ENCODE measurements around the gene C1orf116.

Gene C1orf116

GRCh38 chr1:207031632-207032264 is 808 bp downstream of the C1orf116 start:
- H3K27me3 Mint-ChIP-seq, result peaks cover 53% of the 10 kb centered on the region
- no peak overlapping the region for H3K27ac Mint-ChIP-seq
- H3K9me3 Mint-ChIP-seq, result no peaks in the 10 kb centered on the region
- H3K4me1 Mint-ChIP-seq, result no peaks in the 10 kb centered on the region
- H3K4me3 Mint-ChIP-seq, result no peak overlapping the region
- ATAC-seq (no peak), DNase-seq (no peak)

DNA sequence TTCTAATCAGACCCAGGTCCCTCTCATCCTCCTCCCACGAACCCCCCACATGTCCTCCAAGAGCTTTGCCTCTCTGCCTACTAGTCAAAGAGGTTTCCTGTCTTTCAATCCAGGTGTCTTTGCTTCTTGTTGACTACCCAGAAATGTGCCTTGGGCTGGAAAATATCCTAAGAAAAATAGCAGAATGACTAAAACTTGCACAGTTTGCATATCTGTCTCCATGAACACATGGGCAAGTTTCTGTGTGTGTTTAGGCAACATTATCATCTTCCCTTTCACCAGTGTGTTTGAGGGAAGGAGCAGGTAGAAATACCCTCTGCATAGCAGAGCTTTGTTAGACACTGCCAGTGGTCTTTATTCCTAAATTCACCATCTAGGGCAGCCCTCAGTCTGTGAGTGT is 1.5 kb downstream of the C1orf116 start:
- H3K27me3 Mint-ChIP-seq, result peaks cover 54% of the 10 kb centered on the region

GRCh38 chr1:207030522-207031009 is 2.0 kb downstream of the C1orf116 start:
- no peaks in the 10 kb centered on the region for H3K4me1 Mint-ChIP-seq
- no peaks in the 10 kb centered on the region for H3K9me3 Mint-ChIP-seq
- DNase-seq (no peak), ATAC-seq (no peak)
- no peak overlapping the region for H3K4me3 Mint-ChIP-seq
- H3K27me3 Mint-ChIP-seq, result peaks cover 54% of the 10 kb centered on the region
- H3K27ac Mint-ChIP-seq, result no peak overlapping the region

More for the DNA sequence above, 1.5 kb downstream of the C1orf116 start:
- Mint-ChIP-seq H3K9me3 (no peaks in the 10 kb centered on the region), H3K4me1 (no peaks in the 10 kb centered on the region), H3K4me3 (no peak overlapping the region), H3K27ac (no peak overlapping the region)
- no peak for DNase-seq
- no peak for ATAC-seq

GRCh38 chr1:207029701-207030521 is 2.6 kb downstream of the C1orf116 start:
- peaks cover 1% of the 10 kb centered on the region for H3K4me1 Mint-ChIP-seq
- no peak for DNase-seq
- H3K4me3 Mint-ChIP-seq, result no peak overlapping the region
- H3K27ac Mint-ChIP-seq, result no peak overlapping the region
- no peak for ATAC-seq
- peaks cover 55% of the 10 kb centered on the region for H3K27me3 Mint-ChIP-seq
- H3K9me3 Mint-ChIP-seq, result no peaks in the 10 kb centered on the region

DNA sequence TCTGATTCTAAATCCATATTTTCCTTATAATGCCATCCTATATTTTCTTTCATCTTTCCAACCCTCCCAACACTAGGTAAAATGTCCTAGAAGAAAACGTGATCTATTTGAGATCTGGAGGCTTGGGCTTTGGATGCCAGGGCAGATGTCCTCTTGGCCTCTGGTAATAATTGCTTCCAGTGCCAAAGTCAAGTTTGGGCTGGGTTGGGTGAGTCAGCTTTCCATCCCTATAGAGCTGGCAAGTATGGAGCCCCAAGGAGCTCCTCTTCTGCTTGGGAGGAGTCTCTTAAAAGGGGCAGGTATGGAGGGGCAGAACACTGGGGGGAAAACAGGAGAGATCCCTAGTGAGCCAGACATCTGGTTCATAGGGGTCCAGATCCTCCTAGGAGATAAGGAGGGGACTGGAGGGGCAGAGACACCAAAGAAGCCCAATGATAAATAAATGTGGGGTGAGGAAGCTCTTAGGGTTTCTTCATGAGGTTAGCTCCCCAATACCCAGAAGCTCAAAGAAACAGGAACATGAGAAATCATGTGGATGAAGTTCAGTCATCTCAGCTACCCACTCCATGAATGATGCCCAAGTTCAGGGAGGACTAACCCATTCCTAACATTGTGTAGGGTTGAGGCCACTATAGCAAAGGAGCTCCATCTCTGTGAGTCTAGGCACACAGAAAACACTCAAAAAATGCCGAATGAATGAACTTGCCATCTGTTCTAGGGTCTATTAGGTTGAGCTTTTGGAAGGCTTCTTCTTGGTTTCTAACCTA is 3.5 kb downstream of the C1orf116 start:
- Mint-ChIP-seq H3K9me3 (no peaks in the 10 kb centered on the region), H3K4me1 (peaks cover 10% of the 10 kb centered on the region), H3K4me3 (no peak overlapping the region), H3K27ac (no peak overlapping the region), H3K27me3 (peaks cover 64% of the 10 kb centered on the region)
- ATAC-seq (no peak), DNase-seq (no peak)

DNA sequence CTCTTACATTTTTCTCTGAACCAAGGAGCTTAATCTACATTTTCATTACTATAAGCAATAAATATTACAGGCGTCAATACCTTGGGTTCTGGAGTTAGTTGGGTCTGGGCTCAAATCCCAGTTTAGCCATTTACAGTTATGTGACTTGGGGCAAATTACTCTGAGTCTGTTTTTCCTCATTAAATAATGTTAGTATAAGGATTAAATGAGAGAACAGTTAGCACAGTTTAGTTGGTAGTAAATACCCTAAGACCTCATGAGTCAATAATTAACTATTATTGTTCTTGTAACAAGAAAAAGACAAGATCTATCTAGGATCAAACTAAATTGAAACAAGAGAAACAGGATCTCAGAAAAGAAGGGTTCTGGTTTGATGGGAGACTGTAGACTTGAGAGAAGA is 4.6 kb downstream of the C1orf116 start:
- H3K4me3 Mint-ChIP-seq, result no peak overlapping the region
- ATAC-seq, result no peak
- no peak overlapping the region for H3K27ac Mint-ChIP-seq
- DNase-seq, result no peak
- no peaks in the 10 kb centered on the region for H3K9me3 Mint-ChIP-seq
- peaks cover 11% of the 10 kb centered on the region for H3K4me1 Mint-ChIP-seq
- peaks cover 63% of the 10 kb centered on the region for H3K27me3 Mint-ChIP-seq

GRCh38 chr1:207027206-207027777 is 5.3 kb downstream of the C1orf116 start:
- H3K4me1 Mint-ChIP-seq, result peaks cover 11% of the 10 kb centered on the region

GRCh38 chr1:207026104-207026534 is 6.4 kb downstream of the C1orf116 start:
- no peaks in the 10 kb centered on the region for H3K9me3 Mint-ChIP-seq
- no peak overlapping the region for H3K4me3 Mint-ChIP-seq
- H3K4me1 Mint-ChIP-seq, result peaks cover 11% of the 10 kb centered on the region
- H3K27ac Mint-ChIP-seq, result no peak overlapping the region
- H3K27me3 Mint-ChIP-seq, result peaks cover 45% of the 10 kb centered on the region
- DNase-seq, result no peak
- no peak for ATAC-seq

More at GRCh38 chr1:207027206-207027777, 5.3 kb downstream of the C1orf116 start:
- Mint-ChIP-seq H3K27me3 (peaks cover 57% of the 10 kb centered on the region), H3K27ac (no peak overlapping the region), H3K9me3 (no peaks in the 10 kb centered on the region), H3K4me3 (no peak overlapping the region)
- ATAC-seq, result no peak
- DNase-seq, result no peak

DNA sequence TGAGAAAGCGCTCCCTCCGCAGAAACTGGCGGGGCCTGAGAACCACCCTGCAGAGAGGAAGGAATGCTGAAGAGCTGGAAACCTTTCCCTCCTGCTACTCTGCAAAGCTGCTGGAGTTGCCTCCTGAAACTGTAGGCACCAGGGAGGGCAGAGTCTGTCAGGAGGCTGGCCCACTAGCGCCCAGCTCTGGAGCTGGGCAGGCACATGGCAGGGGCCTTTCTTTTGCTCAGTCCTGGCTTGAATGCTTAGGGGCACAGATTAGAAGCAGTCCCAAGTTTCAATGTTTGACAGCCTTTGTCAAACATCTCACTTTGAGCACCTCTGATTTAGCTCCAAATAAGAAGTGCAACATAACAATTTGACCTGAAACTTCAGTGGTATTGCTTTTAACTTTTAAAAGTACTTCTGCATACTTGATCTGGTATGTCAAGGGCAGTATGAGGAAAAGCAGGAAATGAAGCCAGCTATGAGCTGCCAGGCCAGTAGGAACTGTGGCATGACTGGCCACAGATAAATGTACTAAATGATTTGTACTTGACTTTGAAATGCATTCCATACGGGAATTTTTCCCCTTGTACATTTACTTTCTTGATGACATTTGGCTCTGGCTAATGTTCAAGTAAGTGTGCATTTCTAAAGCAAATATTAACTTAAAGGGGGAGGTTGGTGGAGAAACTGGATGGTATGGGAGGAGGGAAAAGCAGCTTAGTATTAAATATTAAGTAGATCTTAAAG is 7.2 kb downstream of the C1orf116 start:
- Mint-ChIP-seq H3K4me3 (no peak overlapping the region), H3K27me3 (peaks cover 37% of the 10 kb centered on the region), H3K9me3 (no peaks in the 10 kb centered on the region), H3K4me1 (peaks cover 11% of the 10 kb centered on the region), H3K27ac (peak overlapping the region in 1 of 2 donors; percentile 22)
- ATAC-seq (no peak), DNase-seq (no peak)

GRCh38 chr1:207024202-207025145 is 8.1 kb downstream of the C1orf116 start:
- peak; percentile 42 for ATAC-seq
- Mint-ChIP-seq H3K4me3 (no peak overlapping the region), H3K4me1 (peaks cover 11% of the 10 kb centered on the region), H3K9me3 (no peaks in the 10 kb centered on the region), H3K27me3 (peaks cover 31% of the 10 kb centered on the region), H3K27ac (peak overlapping the region; percentile 31 to 84)
- DNase-seq, result no peak

- peaks cover 21% of the 10 kb centered on the region for H3K27me3 Mint-ChIP-seq
- DNase-seq (no peak), ATAC-seq (no peak)
- peaks cover 11% of the 10 kb centered on the region for H3K4me1 Mint-ChIP-seq
- H3K9me3 Mint-ChIP-seq, result no peaks in the 10 kb centered on the region
- H3K4me3 Mint-ChIP-seq, result no peak overlapping the region
- H3K27ac Mint-ChIP-seq, result no peak overlapping the region
These were observed 9.4 kb downstream of the C1orf116 start for GRCh38 chr1:207022996-207023679.

- DNase-seq (no peak), ATAC-seq (no peak)
- Mint-ChIP-seq H3K9me3 (no peaks in the 10 kb centered on the region), H3K4me3 (no peak overlapping the region), H3K27ac (peak overlapping the region in 1 of 2 donors; percentile 35), H3K4me1 (peaks cover 11% of the 10 kb centered on the region), H3K27me3 (peaks cover 14% of the 10 kb centered on the region)
These were observed 10.5 kb downstream of the C1orf116 start for GRCh38 chr1:207021876-207022596.

Measured in stimulated activated naive CD8-positive, alpha-beta T cell treated with anti-CD3 and anti-CD28 coated beads, Interleukin-15, amount 100 ng/mL, for 72 hours (primary cell).